ENCODE measurements around the gene ICAM3. TPM values are rescaled to one million over a fixed set of nuclear protein-coding genes. Genes with fewer than 3 reads are reported as not detected.
"Not testable (repeated sequence)": the region's sequence is repeated elsewhere in the genome, so short reads cannot be mapped to it uniquely, and the experiment has no call there.

The ICAM3 gene
- total and polyA plus RNA-seq, 8 donors, result 5.2 to 13.8 (median 6.4) TPM

DNA sequence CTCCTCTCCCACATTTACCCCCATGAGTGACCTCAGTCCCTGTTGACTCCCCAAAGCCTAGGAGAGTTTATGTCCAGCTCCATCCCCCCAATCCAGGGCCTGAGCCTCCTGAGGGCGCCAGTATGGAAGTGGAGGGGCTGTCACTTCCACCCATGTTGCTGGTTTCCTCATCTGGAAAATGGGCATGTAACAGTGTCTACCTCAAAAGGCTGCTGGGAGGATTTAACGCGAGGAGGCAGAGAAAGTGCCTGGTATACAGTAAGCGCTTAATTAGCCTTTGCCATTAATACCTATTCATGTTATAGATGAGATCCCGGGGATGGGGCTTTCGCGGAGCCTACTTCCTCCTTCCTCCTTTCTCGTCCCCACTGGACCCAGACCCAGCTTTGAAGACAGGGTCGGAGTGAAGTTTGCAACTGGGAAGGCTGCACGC, 40.5 kb upstream of the ICAM3 start:
- intact Hi-C loops (cut with DNase I), result no loop called here
- ATAC-seq, result peak in 1 of 4 donors; percentile 1

DNA sequence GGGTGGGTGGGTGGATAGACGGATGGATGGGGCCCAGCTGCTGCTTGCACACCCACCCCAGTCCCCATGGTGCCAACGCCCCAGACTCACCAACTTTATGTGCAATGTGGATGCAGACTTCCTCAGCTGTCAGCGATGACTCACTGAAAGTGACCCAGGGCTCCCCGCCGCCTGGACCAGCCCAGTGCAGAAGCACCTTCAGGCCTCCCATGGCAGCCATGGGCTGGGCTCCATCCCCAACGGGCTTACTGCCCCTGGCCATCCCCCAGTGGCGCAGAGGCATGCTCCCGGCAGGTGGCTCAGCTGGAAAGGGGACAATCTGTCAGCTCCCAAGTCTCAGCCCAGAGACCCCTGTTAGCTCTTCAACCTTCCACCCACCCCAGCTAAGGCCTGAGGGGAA, 38.7 kb upstream of the ICAM3 start:
- DNase-seq, result peak in 1 of 6 donors; percentile 66
- FAIRE-seq, result no peak
- H3K36me3 ChIP-seq, result no peaks in the 10 kb centered on the region
- H3K9me3 ChIP-seq, result no peaks in the 10 kb centered on the region
- no peak overlapping the region for H3K27ac ChIP-seq
- H3K4me3 ChIP-seq, result no peak overlapping the region
- peaks cover 2 to 5% (median 4%) of the 10 kb centered on the region in 3 donors for H3K4me1 ChIP-seq
- ATAC-seq, result no peak
- TF ChIP-seq, protein P1, sequence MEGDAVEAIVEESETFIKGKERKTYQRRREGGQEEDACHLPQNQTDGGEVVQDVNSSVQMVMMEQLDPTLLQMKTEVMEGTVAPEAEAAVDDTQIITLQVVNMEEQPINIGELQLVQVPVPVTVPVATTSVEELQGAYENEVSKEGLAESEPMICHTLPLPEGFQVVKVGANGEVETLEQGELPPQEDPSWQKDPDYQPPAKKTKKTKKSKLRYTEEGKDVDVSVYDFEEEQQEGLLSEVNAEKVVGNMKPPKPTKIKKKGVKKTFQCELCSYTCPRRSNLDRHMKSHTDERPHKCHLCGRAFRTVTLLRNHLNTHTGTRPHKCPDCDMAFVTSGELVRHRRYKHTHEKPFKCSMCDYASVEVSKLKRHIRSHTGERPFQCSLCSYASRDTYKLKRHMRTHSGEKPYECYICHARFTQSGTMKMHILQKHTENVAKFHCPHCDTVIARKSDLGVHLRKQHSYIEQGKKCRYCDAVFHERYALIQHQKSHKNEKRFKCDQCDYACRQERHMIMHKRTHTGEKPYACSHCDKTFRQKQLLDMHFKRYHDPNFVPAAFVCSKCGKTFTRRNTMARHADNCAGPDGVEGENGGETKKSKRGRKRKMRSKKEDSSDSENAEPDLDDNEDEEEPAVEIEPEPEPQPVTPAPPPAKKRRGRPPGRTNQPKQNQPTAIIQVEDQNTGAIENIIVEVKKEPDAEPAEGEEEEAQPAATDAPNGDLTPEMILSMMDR (IDR thresholded peaks at IDR 0.05), result no peak
- WGBS, 2 donors, result 95 to 98% methylated on average over 8 of the region's 8 CpGs
- intact Hi-C loops (cut with DNase I), result no loop called here
- no peaks in the 10 kb centered on the region for H3K27me3 ChIP-seq

More for the DNA sequence above, 40.5 kb upstream of the ICAM3 start:
- WGBS, 2 donors, result 0% methylated on average over 10 of the region's 10 CpGs
- Histone ChIP-seq H3K27me3 (no peaks in the 10 kb centered on the region), H3K4me1 (peaks cover 2 to 5% (median 4%) of the 10 kb centered on the region in 3 donors), H3K9me3 (no peaks in the 10 kb centered on the region), H3K36me3 (no peaks in the 10 kb centered on the region), H3K4me3 (peak overlapping the region; percentile 71 to 95 (median 82)), H3K27ac (peak overlapping the region; percentile 24 to 83 (median 66))
- no peak for DNase-seq
- TF ChIP-seq, protein P1 (IDR thresholded peaks at IDR 0.05), result no peak
- no peak for FAIRE-seq

- H3K27me3 ChIP-seq; H3K36me3 ChIP-seq; H3K9me3 ChIP-seq; intact Hi-C loops (cut with DNase I); H3K27ac ChIP-seq; H3K4me3 ChIP-seq; FAIRE-seq; H3K4me1 ChIP-seq; ATAC-seq; DNase-seq: not testable (repeated sequence)
- 93 to 95% methylated on average over 2 of the region's 2 CpGs for WGBS, 2 donors
These were observed 37.8 kb upstream of the ICAM3 start for GRCh38 chr19:10377140-10377640.

GRCh38 chr19:10374931-10375330, 35.5 kb upstream of the ICAM3 start:
- no peak for FAIRE-seq
- intact Hi-C loops (cut with DNase I), result no loop called here

DNA sequence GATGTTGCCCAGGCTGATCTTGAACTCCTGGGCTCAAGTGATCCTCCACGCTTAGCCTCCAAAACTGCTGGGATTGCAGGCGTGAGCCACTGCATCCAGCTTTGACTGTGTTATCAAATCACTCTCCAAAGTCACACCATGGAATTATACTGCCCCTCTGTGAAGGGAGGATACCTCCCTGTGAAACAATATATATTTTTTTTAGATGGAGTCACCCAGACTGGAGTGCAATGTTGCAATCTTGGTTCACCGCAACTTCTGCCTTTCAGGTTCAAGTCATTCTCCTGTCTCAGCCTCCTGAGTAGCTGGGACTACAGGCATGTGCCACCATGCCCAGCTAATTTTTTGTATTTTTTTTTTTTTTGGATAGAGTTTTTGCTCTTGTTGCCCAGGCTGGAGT, 33.3 kb upstream of the ICAM3 start:
- H3K9me3 ChIP-seq, result no peaks in the 10 kb centered on the region
- no peak overlapping the region for H3K27ac ChIP-seq
- H3K4me1 ChIP-seq, result no peaks in the 10 kb centered on the region
- no peaks in the 10 kb centered on the region for H3K36me3 ChIP-seq
- no peaks in the 10 kb centered on the region for H3K27me3 ChIP-seq
- H3K4me3 ChIP-seq, result no peak overlapping the region
- WGBS, 2 donors, result 94 to 97% methylated on average over 3 of the region's 3 CpGs
- DNase-seq, result no peak
- FAIRE-seq, result no peak
- intact Hi-C loops (cut with DNase I), result no loop called here
- peak in 1 of 4 donors; percentile 57 for ATAC-seq
- TF ChIP-seq, protein P1 (IDR thresholded peaks at IDR 0.05), result no peak

More at GRCh38 chr19:10374931-10375330, 35.5 kb upstream of the ICAM3 start:
- peaks cover 2 to 5% (median 4%) of the 10 kb centered on the region in 3 donors for H3K4me1 ChIP-seq
- TF ChIP-seq, protein P1 (IDR thresholded peaks at IDR 0.05), result no peak
- H3K27ac ChIP-seq, result no peak overlapping the region
- no peaks in the 10 kb centered on the region for H3K27me3 ChIP-seq
- ATAC-seq, result no peak
- no peak overlapping the region for H3K4me3 ChIP-seq
- no peaks in the 10 kb centered on the region for H3K36me3 ChIP-seq
- H3K9me3 ChIP-seq, result no peaks in the 10 kb centered on the region
- 90 to 92% methylated on average over 5 of the region's 5 CpGs for WGBS, 2 donors
- no peak for DNase-seq
